GM18909 (cell line): ENCODE measurements around the gene SFRP5.

ENCODE experiments used
- ATAC-seq: cut with Tn5 transposase; IDR thresholded peaks from one replicate; pipeline ENCODE4 v1.9.1; 2021; ENCODE audit warnings: mild to moderate bottlenecking; ENCODE audit not compliant: unreplicated experiment, poor library complexity

Gene SFRP5

GRCh38 chr10:97743169-97743943, 28.4 kb downstream of the SFRP5 start:
- no peak for ATAC-seq

- ATAC-seq = no peak
Observed at GRCh38 chr10:97740613-97741012, 31.2 kb downstream of the SFRP5 start.

GRCh38 chr10:97738616-97739015, 33.2 kb downstream of the SFRP5 start:
- no peak for ATAC-seq

DNA sequence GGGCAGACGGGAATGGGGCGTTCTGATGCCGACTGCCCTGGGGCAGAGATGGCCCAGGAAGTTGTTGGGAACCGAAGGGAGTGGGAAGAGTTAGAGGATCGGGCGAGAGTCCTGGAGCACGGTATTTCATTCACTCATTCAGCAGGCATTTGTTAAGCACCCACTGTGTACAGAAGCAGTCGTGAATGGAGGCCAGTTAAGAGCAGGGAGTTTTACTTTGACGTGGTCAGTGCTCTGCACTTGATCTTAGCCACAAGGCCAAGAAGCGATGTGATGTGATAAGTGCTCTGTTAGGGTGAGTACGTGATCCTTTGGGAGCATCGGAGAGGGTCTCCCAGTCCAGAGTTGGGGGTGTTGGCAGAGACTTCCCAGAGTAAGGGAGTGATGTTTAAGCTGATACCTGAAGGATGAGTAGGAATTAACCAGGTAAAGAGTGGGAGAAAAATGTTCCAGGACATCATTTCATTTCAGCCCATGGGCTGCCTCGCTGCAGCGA, 34.0 kb downstream of the SFRP5 start:
- ATAC-seq = peak; percentile 9

DNA sequence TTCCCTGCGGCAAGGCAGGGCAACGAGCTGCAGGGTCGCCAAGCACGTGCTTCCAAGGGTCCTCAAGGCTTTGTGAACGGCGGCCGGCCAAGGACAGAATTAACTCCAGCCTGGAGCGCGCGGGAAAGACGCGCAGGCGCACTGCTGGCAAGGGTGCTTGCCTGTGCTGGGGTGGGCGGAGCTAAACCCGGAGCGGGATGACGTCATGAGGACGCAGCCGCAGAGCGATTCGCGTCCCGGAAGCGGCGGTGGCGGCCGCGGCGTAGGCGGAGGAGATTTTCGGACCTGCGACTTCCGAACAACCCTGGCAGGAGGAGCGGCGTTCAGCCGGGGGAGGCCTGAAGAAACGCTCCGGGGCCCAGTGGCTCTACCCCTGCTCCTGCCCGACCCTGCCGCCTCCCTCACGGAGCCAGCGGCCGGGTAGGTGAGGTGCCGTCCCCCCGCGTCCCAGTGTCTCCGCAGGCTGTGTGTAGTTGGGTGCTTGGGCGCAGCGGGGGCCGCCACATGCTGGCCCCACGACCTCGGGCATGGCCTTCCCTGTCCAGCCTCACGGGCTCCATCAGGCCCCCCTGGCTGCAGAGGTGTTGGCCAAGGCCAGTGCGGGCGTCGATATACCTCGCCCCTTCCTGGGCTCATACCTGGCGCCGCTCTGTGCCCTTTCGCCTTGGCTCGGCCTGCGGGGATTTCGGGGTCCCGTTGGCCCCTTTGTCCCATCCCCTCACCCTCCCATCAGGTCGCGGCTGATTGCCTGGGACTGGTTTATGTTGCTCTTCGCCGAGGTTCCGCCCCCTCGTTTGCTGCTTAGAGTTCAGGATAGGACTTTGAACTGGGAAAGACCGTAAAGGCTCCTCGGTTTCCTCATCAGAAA, 34.7 kb downstream of the SFRP5 start, which contains the start of gene ZFYVE27:
Gene ZFYVE27 (plus strand): TSS at position 227 of the 868 bp plus-strand sequence. CDS start 1,350 bp downstream, outside the sequence.
- peak; percentile 85 for ATAC-seq

- ATAC-seq = peak; percentile 16
Observed at GRCh38 chr10:97736403-97736901, 35.3 kb downstream of the SFRP5 start.

DNA sequence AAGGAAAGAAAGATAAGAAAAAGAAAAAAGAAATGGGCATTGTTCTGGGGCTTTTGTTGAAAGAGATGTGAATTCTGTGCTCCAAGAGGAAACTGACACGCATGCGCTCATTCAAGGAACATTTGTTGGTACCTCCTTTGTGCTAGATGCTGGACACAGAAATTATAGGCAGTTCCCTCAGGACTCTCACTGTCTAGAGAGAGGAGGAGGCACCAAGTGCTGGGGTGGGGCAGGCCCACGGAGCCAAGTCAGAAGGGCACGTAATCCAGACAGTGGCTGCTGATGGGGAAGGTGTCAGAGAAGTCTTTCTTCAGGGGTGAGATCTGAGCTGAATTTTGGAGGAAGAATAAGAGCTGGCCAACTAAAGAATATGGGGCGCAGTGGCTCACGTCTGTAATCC, 37.8 kb downstream of the SFRP5 start:
- no peak for ATAC-seq

- no peak for ATAC-seq
Observed at GRCh38 chr10:97733256-97733655, 38.5 kb downstream of the SFRP5 start.

GRCh38 chr10:97732052-97732359, 39.8 kb downstream of the SFRP5 start:
- no peak for ATAC-seq

- no peak for ATAC-seq
Observed at GRCh38 chr10:97731346-97732051, 40.3 kb downstream of the SFRP5 start.

DNA sequence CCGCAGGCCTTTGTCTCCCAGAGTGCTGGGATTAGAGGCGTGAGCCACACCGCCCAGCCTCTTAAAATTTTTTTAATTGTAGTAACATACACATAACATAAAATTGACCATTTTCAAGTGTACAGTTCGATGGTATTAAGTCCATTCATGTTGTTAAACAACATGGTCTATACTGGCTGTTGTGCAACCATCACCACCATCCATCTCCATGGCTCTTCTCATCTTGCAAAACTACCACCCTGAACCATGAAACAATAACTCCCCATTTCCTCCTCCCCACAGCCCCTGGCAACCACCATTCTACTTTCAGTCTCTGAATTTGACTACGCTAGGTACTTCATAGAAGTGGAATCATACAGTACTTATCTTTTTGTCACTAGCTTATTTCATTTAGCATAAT, 42.8 kb downstream of the SFRP5 start:
- no peak for ATAC-seq

GRCh38 chr10:97726636-97727178, 45.1 kb downstream of the SFRP5 start:
- no peak for ATAC-seq

GRCh38 chr10:97724341-97724941, 47.4 kb downstream of the SFRP5 start:
- no peak for ATAC-seq

- no peak for ATAC-seq
Observed at GRCh38 chr10:97723001-97723400, 48.8 kb downstream of the SFRP5 start.

DNA sequence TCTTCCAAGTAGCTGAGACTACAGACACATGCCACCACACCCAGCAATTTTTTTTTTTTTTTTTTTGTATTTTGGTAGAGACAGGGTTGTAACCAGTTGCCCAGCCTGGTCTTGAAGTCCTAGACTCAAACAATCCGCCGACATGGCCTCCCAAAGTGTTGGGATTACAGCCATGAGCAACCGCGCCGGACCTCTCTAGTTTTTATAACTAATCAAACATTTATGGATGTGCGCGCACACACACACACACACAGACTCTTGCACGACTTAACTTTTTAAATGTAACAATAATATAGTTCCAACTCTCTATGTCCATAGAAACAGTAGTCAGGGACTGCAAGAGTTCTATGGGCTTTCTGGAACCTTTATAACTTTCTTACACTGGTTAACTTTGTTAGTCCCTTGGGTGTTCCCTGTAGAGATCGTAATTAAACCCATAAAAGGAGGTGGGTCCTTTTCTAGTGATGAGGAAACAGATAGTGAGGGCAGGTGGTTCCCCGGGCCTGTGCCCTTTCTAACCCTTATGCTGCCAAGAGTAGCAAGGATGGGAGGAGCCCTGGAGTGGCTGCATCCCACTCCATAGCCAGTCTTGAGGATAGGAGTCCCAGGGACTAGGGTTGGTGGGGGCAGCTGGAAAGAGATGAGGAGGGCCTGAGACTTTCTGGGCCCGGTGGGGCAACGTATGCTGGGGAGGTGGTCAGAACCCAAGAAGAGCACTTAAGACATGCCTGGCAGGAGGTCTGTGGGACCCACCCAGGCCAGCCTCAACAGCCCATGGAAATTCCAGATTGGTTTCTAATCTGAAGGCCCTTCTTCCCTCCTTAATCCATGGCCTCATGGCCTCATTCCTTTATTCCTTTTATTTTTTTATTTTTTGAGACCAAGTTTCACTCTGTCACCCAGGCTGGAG, 49.7 kb downstream of the SFRP5 start:
- no peak for ATAC-seq

GRCh38 chr10:97719602-97720001, 52.2 kb downstream of the SFRP5 start:
- ATAC-seq = no peak

DNA sequence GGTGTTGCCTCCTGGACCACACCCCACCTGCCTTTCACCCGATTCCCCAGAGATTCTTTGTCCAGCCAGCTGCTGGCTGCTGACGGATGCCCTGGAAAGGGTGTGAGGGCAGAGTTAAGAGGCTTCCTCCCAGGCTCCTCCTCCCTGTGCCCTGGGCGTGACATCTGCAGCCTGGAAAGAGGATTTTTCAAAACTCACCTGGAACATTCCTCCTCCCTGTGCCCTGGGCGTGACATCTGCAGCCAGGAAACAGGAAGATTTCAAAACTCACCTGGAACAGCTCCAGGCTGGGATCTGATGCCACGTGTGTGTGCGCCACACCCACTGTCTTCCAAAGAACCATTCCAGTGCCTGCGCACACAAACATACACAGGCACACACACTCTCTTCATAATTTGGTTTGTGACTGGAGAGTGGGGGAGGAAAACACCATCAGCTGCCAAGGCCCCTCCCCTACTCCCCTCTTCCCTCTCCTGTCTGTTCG, 53.1 kb downstream of the SFRP5 start:
- no peak for ATAC-seq

DNA sequence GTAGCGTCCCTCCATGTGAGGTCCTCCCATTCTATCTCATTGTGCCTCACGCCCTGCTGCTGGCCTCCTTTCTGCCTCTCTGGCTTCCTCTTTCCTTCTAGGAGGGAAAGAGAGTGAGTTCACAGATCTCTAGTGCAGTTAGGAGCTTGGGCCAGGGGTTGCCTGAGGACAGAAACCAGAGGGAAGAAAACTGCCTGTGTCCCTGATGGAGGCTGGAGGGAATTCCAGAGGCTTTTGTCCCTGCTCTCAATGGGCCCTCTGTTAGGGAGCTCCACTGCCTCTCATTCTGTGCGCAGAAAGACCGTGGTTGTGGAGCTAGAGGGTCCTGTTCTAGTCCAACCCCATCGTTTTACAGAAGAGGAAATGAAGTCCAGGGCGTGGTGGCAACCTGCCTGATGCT, 53.6 kb downstream of the SFRP5 start:
- no peak for ATAC-seq

DNA sequence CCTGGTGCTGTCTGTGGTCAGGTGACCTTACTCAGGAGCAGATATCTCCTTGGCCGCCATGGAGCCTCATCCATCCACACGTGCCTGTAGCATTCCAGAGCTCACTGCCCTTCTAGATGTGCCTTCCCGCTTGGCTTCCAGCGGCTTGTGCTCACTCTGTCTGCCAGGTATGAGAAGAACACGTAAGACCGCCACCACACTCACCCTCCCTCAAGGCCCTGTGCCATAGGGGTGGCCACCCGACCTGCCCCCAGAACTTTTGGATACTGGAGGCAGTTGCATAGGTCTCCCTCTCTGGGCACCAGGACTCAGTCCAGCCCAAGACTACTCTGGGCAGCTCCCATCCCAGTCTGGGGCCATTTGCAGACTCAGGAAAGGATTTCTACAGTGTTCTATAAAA, 54.2 kb downstream of the SFRP5 start:
- no peak for ATAC-seq
